Activated CD4-positive, alpha-beta T cell treated with anti-CD3 and anti-CD28 coated beads, Interleukin-2, amount 50 U/mL, for 48 hours (primary cell): ENCODE measurements around the gene CEP104.
"Not testable (repeated sequence)": the region's sequence is repeated elsewhere in the genome, so short reads cannot be mapped to it uniquely, and the experiment has no call there.

Source experiments
- DNase-seq, 2 experiments: peaks; one replicate each; pipeline ENCODE4 v3.0.0-alpha.2; 2020

Gene CEP104

DNA sequence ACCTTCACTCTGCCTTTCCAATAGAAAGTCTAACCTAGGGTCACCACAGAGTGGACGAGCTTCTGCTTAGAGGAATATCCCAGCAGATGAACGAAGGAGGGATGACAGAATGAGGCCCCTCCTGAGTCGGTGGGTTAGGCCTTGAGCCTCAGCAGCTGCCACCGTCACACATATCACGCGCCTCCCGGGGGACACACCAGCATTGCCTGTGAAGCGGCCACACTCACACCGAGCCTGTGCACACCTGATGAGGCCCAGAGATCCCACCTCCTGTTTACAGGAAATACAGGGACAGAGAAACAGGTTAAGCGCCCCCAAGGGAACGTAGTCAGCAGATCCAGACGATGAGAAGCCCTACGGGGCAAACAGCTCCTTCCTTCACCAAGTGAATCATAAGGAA lies 35.6 kb downstream of the CEP104 start:
- no peak for DNase-seq

DNA sequence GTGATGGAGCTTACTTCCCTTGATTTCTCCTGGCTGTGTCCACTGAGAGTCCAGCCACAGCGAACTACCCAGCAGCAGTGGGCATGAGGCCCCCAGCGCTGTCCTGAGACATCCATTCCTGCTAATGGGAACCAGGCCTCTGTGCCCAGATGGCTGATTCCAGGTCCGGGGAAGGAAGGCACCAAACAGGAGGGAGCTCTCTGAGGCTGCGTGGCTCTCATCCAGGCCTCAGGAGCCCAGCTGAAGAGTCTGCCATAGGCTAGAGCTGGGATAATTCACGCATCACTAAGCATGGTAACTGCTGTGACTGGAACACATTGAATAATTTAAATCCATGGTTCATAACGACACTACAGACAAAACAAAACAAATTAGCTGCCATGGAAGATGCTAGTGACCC lies 36.0 kb downstream of the CEP104 start:
- no peak for DNase-seq

GRCh38 chr1:3820316-3820715 lies 36.7 kb downstream of the CEP104 start:
- no peak for DNase-seq

GRCh38 chr1:3819771-3820200 lies 37.2 kb downstream of the CEP104 start:
- no peak for DNase-seq

DNA sequence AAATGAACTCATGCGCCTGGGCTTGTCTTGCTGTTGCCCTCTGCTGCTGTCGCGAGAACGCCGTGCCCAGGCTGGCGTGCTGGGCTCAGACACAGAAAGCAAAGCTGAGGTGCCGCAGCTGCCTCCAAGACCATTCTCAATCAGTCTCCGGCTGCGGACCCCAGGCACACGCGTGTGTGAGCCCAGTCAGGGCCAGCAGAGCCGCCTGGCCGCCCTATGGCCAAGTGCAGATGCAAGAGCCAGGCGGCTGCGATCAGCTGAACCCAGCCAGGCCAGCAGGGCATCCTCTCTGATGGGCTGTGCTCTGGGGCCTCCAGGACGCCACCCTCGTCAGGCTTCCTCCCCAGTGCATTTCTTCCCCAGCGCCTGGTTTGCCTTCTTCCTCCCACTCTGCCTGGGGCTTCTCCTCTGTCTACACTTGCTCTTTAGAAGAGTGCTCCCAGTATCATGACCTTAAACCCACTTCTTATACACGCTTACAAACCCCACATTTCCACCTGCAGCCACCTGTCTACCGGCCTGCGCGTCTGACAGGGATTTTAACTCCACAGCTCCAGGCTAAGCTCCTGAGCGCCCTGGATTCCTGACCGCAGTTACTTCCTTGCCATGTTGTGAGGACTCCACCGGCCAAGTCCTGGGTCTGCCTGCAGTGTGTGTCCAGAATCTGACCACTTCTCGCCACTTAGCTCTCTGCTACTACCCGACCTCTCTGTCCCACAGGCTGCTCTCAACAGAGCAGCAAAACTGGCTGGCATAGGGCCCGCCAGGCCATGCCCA lies 39.0 kb downstream of the CEP104 start:
- no peak for DNase-seq

GRCh38 chr1:3817138-3817740 lies 39.8 kb downstream of the CEP104 start:
- DNase-seq, result no peak

DNA sequence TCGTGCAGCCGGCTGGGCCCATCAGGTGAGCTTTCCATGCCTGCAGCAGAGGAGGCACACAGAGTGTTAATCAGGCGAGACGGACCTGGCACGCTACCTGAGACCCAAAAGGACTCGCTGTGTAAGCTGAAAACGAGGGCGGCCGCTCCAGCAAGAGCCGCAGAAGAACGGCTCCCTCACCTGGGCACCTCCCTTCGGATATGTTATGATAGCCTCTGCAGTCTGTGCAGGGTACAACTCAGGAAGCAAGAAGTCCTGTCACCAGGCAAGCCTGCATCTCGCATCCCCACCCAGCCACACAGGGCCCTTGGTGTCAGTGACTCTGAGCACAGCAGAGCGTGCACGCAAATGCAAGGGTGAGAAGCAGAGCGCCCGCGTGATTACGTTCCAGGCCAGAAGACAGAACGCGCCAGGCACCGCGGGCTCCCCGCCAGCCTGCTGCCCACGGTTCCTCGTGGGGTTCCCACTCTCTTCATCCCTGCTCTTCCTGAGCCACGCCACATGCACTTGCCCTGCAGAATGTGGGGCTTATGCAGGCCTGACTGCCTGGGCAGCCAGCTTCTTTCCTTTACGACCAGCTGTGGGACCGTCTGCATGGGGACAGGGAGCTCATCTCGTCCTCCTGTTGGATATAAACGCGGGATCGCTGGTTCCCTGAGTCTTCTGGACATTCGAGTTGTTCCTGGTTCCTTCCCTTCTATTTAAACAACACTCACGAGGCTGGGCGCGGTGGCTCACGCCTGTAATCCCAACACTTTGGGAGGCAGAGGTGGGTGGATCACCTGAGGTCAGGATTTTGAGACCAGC lies 40.5 kb downstream of the CEP104 start:
- no peak for DNase-seq

DNA sequence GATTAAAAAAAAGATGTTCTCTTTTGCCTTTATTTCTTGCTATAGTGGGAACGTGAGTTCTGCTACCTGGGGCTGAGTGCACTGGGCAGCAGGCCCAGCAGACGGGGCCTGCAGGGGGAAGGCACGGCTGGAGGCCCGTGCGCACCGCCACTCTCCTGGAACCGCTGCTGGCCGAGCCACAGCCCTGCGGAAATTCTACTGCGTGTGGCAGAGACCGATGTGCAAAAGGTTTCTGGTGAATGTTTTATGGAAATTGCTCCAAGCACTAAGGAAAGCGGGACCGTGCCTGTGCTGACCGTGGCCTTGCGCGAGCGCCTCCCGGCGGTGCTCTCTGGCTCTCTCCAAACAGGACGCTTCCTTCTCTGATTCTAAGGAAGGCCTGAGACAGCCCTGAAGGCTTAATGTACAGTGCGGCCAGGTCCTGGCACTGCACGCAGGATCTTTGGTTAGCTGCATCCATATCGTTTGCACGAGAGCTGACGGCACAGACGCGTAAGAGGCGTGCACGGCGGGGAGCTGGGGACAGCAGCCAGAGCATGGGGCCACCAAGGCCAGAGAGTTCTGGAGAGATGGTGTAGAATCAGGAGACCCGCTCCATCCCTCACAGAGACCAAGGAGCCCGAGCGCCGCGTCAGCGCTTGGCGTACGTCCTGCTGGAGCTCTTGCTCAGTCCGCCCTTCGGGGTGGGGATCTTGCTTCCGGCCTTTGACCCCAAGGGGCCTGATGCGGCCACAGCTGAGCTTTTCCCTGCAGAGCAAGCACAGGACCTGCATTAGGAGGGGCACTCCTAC lies 42.0 kb downstream of the CEP104 start:
- no peak for DNase-seq

DNA sequence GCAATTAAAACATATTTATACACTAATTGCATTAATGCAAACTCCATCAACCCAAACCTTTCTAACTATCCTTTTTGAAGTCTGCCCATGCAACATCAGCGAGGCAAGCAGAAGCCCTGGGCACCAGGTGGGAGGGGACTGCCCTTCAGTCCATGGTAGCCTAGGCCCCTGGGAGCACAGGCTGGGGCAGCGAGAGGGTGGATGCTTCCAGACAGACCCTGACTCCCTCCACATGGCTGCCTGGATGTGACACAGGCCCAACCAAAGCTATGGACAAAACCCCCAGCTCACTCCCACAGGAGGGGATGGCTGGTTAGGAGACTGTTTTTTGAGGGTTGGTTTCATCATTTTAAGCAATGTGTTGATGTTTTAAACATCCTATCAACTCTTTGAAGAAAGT lies 42.9 kb downstream of the CEP104 start:
- DNase-seq, result no peak

DNA sequence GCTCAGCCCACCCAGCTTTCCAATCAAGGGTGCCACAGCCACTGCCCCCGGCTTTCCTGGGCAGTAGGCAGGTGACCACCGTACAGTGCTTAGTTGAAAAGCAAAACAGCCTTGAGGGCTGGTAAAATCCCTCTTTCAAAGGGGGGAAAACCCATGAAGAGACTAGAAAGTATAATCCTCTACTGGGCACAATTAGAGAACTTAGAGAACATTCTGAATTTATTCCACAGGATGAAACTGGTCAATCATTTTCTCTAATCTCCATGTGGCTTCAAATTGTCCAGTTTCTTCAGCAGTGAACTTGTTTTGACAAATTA lies 45.5 kb downstream of the CEP104 start:
- no peak for DNase-seq

GRCh38 chr1:3810149-3810761 lies 46.8 kb downstream of the CEP104 start:
- DNase-seq, result not testable (repeated sequence)

- DNase-seq, result no peak
These were observed 47.3 kb downstream of the CEP104 start for GRCh38 chr1:3809680-3810079.

GRCh38 chr1:3807769-3808168 lies 49.2 kb downstream of the CEP104 start:
- no peak for DNase-seq

GRCh38 chr1:3805038-3805437 lies 52.0 kb downstream of the CEP104 start:
- no peak for DNase-seq

GRCh38 chr1:3804627-3804944 lies 52.4 kb downstream of the CEP104 start:
- not testable (repeated sequence) for DNase-seq

DNA sequence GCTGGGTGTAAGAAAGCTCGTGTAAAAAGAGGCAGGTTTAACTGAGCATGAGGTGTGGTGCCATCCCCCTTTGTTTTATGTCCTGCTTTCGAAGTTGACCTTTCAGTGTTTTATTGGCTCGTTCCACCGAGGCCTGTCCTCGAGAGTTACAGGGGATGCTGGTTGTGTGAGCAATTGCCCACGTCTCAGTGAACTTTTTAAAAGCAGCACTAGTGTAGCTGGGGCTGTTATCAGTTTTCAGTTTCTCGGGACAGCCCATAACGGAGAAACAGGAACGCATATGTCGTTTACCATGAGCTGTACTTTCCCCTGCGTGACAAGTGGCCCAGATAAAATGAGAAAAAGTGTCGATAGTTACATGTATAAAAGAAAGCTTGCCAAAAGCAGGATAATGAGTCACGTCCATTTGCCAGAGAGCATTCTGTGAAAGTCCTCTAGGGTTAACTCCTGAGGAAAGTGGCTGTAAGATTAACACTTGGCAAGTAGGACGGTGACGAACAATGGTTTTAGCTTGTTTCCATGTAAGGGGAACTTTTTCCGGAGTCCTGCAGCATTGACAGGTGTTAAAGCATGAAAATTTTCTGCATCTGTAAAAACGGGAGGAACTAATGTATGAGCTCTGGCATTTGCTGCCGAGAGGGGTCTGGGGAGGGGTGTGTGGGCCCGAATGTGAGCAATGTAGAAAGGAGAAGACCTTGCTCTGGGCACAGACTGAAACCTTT lies 52.9 kb downstream of the CEP104 start:
- no peak for DNase-seq

DNA sequence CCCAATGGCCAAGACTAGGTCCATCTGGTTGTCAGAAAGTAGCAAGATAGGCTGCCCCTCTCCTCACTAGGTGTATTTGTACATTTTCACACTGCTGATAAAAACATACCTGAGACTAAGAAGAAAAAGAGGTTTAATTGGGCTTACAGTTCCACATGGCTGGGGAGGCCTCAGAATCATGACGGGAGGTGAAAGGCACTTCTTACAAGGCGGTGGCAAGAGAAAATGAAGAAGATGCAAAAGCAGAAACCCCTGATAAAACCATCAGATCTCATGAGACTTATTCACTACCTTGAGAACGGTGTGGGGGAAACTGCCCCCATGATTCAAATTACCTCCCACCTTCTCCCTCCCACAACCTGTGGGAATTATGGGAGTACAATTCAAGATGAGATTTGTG lies 56.2 kb downstream of the CEP104 start:
- DNase-seq, result peak; percentile 16 to 21

DNA sequence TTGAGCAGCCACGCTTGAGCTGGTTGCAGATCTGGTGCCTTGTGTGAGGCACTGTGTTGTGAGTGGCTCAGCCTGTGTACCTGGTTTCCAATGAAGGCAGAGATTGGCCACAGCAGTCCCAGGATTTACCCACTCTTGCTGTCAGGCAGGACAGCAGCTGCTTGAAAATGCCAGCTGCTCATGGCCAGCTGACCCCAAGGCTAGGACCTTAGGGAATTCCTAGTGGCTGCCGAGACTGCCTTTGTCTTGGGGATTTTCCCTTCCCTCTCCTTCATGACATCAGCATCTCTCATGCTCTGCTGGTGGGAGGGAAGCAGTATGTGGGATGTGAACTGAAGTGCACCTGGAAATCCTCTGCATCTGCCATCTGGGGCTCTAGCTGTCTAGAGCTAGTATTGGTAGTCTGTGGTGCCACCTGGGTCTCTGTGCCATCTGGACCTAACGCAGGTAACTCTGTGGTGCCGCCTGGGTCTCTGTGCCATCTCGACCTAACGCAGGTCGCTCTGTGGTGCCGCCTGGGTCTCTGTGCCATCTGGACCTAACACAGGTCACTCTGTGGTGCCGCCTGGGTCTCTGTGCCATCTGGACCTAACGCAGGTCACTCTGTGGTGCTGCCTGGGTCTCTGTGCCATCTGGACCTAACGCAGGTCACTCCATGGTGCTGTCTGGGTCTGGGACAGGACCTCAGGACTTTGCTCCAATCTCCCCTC lies 56.9 kb downstream of the CEP104 start:
- DNase-seq, result no peak

DNA sequence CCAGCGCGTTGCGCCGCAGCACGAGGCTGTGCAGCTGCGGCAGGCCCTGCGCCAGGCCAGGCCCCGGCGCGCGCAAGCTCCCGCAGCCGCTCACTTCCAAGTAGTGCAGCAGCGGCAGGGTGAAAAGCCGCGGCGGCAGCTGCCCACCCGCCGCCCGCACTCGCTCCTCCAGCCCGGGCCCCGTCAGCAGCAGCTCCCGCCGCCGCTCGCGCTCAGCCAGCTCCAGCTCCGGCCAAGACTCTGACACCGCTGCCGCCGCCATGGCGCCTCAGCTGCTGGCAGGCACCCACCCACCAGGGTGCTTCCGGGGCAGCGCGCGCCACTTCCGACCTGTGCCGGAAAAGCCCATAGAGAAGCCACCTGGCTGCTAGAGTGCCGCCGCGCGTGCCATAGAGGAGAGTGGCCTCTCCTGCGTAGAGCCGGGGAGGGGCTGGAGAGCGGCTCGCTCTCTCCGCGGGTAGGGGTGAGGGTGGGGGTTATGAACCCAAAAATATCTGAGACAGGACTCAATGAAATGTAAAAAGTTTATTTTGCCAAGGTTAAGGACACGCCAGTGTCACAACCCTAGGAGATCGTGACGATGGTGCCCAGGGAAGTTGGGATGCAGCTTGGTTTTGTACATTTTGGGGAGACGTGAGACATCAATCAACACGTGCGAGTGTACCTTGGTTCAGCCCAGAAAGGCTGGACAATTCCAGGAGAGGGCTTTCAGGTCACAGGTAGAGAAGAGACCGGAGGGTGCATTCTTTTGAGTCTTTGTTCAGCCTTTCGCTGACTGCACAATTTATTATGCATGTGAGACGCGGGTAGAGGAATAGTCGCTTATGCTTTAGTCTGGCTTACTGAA lies 60.6 kb downstream of the CEP104 start, which contains the start of gene LRRC47:
Gene LRRC47 (minus strand): TSS at position 284 of the 847 bp plus-strand sequence. CDS start 22 bp downstream, at position 262.
- DNase-seq, result peak; percentile 94 to 95

DNA sequence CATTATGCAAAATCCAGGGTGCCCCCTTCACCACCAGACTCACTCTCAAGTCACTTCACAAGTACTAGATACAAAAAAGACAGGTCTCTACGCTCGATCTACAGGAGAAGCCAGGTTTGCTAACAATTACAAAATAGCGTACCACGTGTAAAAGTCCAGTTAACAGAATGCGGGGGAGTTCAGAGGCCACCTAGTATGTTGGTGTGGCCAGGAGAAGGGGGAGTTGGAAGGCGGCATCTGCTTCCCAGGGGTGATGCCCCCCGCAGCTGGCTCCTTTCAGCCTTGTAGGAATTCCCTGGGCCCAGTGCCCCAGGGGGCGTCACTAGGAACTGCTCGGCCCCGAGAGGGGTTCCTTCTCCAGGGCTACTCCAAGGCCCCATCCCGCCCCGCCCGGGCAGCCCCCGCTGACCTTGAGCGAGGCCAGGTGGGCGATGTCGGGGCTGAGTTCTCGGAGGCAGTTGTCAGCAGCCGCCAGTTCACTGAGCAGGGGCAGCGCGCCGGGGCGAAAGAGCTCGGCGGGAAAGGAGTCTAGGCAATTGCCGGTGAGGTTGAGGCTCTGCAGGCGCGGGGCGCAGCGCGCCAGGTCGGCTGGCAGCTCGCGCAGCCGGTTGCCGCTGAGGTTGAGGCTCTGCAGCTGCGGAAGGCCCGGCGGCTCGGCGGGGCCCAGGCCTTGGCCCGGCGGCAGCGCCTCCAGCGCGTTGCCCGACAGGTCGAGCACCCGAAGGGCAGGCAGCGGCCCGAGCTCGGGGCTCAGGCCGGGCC lies 61.4 kb downstream of the CEP104 start:
- DNase-seq, result no peak
